Measurements from ENCODE around the gene KMT5B. TPM values are rescaled to one million over a fixed set of nuclear protein-coding genes. Genes with fewer than 3 reads are reported as not detected.
A peak's percentile ranks its signal among the peaks of the same experiment; 100 is the strongest.

KMT5B gene
- total and polyA plus RNA-seq, 2 of the 13 experiments (the other 11 are each of a cell fraction or from before 2014, with no cell fraction given) = 17.6 to 23.7 TPM

DNA sequence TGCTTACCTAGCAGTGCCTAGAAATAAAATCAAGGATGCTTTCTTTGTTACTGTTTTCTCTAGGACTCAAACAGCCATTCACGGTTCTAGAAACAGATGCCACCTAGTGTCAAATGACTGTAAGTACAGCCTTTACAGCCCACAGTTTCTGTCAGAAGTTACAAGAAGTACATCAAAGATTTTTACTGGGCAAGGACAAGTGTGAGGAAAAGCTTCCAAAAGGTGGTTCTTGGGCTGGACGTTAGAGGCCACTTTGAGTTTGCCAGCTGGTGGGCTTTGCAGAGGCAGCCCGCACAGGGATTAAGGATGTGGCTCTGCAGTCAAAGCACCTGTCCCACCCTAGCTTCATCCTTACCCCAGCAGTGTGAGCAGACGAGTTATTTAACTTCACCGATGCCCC lies 6.9 kb downstream of the KMT5B start (continued):
- TF ChIP-seq XRCC5 (optimal IDR thresholded peaks at IDR 0.05; ENCODE audit: low read length) = peak; percentile 32
- TF ChIP-seq CREB1 (IDR thresholded peaks at IDR 0.05) = no peak
- TF ChIP-seq CREB1 (CRISPR knock-in tag; IDR thresholded peaks at IDR 0.05) = peak; percentile 35; the same call in 1 of the 2 replicates
- TF ChIP-seq SAP130 (CRISPR knock-in tag; IDR thresholded peaks at IDR 0.05; ENCODE audit: low read depth) = peak; percentile 48

DNA sequence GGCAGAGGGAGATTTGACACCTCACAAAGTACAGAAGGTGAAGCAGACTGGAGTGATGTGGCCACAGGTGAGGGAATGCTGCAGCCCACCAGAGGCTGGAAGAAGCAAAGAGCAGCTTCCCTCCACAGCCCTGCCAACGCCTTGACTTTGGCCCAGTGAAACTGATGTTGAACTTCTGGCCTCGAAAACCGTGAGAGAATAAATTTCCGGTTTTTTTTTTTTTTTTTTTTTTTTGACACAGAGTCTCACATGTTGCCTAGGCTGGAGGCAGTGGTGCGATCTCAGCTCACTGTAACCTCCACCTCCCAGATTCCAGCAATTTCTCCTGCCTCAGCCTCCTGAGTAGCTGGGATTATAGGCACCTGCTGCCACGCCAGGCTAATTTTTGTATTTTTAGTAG lies 8.7 kb downstream of the KMT5B start:
- H3K4me3 ChIP-seq (replicated peaks in 1 of 3; ENCODE audit: insufficient read depth in 1 of 3, low read depth in 2 of 3, low read length in 3 of 3) = no peak overlapping the region
- no peak for TF ChIP-seq TEAD2 (CRISPR knock-in tag; IDR thresholded peaks at IDR 0.05)
- no peak for TF ChIP-seq HDAC2 (CRISPR knock-in tag; IDR thresholded peaks at IDR 0.05)
- TF ChIP-seq, protein P1, sequence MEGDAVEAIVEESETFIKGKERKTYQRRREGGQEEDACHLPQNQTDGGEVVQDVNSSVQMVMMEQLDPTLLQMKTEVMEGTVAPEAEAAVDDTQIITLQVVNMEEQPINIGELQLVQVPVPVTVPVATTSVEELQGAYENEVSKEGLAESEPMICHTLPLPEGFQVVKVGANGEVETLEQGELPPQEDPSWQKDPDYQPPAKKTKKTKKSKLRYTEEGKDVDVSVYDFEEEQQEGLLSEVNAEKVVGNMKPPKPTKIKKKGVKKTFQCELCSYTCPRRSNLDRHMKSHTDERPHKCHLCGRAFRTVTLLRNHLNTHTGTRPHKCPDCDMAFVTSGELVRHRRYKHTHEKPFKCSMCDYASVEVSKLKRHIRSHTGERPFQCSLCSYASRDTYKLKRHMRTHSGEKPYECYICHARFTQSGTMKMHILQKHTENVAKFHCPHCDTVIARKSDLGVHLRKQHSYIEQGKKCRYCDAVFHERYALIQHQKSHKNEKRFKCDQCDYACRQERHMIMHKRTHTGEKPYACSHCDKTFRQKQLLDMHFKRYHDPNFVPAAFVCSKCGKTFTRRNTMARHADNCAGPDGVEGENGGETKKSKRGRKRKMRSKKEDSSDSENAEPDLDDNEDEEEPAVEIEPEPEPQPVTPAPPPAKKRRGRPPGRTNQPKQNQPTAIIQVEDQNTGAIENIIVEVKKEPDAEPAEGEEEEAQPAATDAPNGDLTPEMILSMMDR (CRISPR knock-in tag; IDR thresholded peaks at IDR 0.05) = no peak
- no peak for TF ChIP-seq ZFP41 (CRISPR knock-in tag; IDR thresholded peaks at IDR 0.05; ENCODE audit: borderline replicate concordance)
- TF ChIP-seq ZNF451 (CRISPR knock-in tag; IDR thresholded peaks at IDR 0.05) = no peak
- TF ChIP-seq NFE2 (CRISPR knock-in tag; IDR thresholded peaks at IDR 0.05) = no peak
- TF ChIP-seq STAT5B (CRISPR knock-in tag; IDR thresholded peaks at IDR 0.05) = no peak
- no peak for TF ChIP-seq TGIF2 (CRISPR knock-in tag; IDR thresholded peaks at IDR 0.05)
- TF ChIP-seq ZNF841 (CRISPR knock-in tag; IDR thresholded peaks at IDR 0.05; ENCODE audit: borderline replicate concordance) = no peak
- TF ChIP-seq MTA1 (CRISPR knock-in tag; IDR thresholded peaks at IDR 0.05; ENCODE audit: borderline replicate concordance) = no peak
- TF ChIP-seq ZBTB20 (CRISPR knock-in tag; IDR thresholded peaks at IDR 0.05; ENCODE audit: borderline replicate concordance, low read depth) = no peak
- no peak for TF ChIP-seq SP5 (CRISPR knock-in tag; IDR thresholded peaks at IDR 0.05; ENCODE audit: borderline replicate concordance, low read depth)
- no TSS peak for BruUV-seq (replicated peaks)
- no peaks in the 10 kb centered on the region for H3K9me3 ChIP-seq (ENCODE audit: low read length)
- WGBS (ENCODE audit: low lambda C conversion rate) = 76% methylated on average over 6 of the region's 6 CpGs
- ChIA-PET CTCF (ENCODE audit: low intra/inter-chr PET ratio, low total read pairs) (no interaction called here), POLR2A (no interaction called here)
- H3K4me2 ChIP-seq (ENCODE audit: low read depth, low read length) = no peak overlapping the region
- in situ Hi-C loops (cut with HindIII; ENCODE audit: extremely low pct_ligation_motif_present, low pct_unique_long_range_greater_than_20kb) (loop anchor here (10.0 kb wide), 1 partner anchor 130 kb away; no protein-coding TSS in a partner anchor), intact Hi-C loops (cut with micrococcal nuclease; ENCODE audit: unreplicated experiment) (no loop called here)
- no peak overlapping the region for H2AFZ ChIP-seq (ENCODE audit: low read length)
- peaks cover 75% of the 10 kb centered on the region for H3K4me1 ChIP-seq (ENCODE audit: insufficient read depth, low read length)
- H3K36me3 ChIP-seq (replicated peaks in 1 of 2; ENCODE audit: control insufficient read depth in 1 of 2, insufficient read depth in 2 of 2, low read length in 2 of 2) = peaks cover 1 to 2% of the 10 kb centered on the region in 2 experiments; a peak in 1 of 5 replicates
- H3K79me2 ChIP-seq (ENCODE audit: insufficient read depth, low read length) = peaks cover 97% of the 10 kb centered on the region
- H4K20me1 ChIP-seq (ENCODE audit: insufficient read depth, low read length) = peaks cover 41% of the 10 kb centered on the region
- no peak for FAIRE-seq
- H3K9ac ChIP-seq (ENCODE audit: insufficient read depth, low read depth, low read length) = no peak overlapping the region
- H3K27me3 ChIP-seq (ENCODE audit: control insufficient read depth in 1 of 2, insufficient read depth in 2 of 2, low read length in 2 of 2) = no peaks in the 10 kb centered on the region
- H3K27ac ChIP-seq (ENCODE audit: extremely low read length, insufficient read depth, low read length) = no peak overlapping the region
- DNase-seq (ENCODE audit: low spot score) = no peak
- no peak for ATAC-seq

Data from HepG2 (cell line).